GM19467 (cell line): ENCODE data around the gene CCDC88B.
"Not testable (repeated sequence)": the region's sequence is repeated elsewhere in the genome, so short reads cannot be mapped to it uniquely, and the experiment has no call there.

Experiments
- ATAC-seq: cut with Tn5 transposase; IDR thresholded peaks from one replicate; pipeline ENCODE4 v1.9.1; 2021; ENCODE audit warnings: mild to moderate bottlenecking, moderate library complexity; ENCODE audit not compliant: unreplicated experiment

The CCDC88B gene

DNA sequence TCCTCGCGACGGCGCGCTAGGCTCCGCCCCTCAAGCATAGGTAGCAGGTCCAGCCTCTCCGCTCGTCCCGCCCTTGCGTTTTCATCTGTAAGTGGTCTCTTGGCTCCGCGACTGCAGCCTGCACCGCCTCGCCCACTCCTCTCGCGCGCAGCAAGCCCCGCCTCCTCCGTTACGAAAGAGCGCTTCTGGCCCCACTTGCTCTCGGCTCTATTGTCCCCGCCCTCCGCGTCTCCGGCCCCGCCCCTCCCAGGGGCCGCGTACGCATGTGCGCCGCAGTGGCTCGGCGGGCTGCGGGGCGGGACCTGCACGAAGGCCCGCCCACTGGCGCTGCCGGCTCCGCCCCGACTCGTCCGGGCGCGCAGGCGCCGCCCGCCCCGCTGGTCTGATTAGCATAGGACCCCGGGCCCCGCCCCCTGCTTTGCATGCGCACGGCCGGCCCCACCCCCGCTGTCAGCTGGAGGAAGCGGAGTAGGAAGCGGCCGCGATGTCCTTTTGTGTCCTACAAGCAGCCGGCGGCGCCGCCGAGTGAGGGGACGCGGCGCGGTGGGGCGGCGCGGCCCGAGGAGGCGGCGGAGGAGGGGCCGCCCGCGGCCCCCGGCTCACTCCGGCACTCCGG, 34.8 kb upstream of the CCDC88B start, which contains the start of gene ESRRA:
ESRRA (plus strand) TSS at position 450 of the 616 bp plus-strand sequence. CDS start 1,656 bp downstream, outside the sequence.
- peak; percentile 67 for ATAC-seq

DNA sequence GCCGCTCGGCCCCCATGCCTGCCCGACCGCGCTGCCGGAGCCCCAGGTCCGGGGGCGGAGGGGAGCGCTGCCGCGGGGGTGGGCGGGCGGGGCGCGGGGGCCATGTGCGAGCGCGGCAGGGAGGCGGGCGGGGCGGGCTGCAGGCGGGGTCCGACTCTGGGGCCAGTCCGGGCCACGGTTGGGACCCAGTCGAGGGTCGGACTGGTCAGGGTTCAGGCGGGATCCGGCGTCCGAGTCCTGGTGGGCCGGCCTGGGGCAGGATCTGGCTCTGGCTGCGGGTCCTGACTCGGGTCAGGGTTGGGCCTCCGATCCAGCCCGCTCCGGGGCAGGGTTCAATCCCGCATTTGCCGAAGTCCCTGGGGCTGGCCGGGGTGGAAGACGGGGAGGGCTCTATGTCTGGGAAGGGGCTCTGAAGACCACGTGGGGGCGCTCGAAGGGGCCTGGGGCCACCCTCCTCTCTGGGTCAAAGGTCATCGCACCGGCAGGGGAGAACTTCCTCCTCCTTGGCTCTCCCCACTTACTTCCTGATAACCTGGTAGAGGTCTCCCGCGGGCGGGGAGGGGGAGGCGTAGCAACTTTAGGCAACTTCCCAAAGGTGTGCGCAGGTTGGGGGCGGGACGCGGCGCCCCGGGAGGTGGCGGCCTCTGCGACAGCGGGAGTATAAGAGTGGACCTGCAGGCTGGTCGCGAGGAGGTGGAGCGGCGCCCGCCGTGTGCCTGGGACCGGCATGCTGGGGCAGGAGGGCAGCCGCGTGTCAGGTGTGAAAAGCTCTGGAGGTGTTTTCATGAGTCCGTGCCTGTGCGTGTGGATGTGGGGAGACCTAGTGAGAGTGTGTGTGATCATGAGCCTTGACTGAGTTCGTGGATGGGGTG, 34.1 kb upstream of the CCDC88B start:
- ATAC-seq: peak; percentile 15

DNA sequence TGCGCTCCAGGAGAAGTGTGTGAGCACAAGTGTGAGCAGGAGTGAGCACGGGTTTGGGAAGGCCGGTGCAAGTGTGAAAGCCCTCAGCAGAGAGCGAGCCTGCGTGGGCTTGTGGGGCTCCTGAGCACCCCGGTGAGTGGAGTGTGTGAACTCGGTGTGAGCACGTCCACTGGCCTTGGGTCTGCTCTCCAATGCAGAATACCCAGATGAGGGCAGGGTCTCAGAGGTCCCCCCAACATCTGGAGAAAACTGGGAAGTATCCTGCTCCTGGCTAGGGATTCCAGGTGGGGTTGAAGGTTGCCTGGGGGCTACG, 33.5 kb upstream of the CCDC88B start:
- no peak for ATAC-seq

DNA sequence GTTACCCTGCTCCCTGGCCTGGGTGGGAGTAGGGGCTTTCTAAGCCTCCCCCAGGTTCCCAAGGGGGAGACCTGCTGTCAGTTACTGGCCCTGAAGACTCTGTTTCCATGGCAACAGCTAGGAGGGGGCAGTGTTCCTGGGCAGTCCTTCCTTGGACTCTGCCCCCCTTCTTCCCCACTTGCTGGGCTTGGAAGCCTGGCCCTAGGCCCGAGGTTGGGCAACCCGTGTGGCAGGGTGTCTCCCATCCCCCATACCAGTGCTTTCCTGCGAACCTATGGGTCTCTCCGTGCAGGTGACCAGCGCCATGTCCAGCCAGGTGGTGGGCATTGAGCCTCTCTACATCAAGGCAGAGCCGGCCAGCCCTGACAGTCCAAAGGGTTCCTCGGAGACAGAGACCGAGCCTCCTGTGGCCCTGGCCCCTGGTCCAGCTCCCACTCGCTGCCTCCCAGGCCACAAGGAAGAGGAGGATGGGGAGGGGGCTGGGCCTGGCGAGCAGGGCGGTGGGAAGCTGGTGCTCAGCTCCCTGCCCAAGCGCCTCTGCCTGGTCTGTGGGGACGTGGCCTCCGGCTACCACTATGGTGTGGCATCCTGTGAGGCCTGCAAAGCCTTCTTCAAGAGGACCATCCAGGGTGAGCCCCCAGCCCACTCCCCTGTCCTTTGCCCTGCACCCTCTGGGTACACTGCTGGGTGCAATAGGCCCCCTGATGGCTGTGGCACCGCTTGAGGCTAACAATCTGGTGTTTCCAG, 33.0 kb upstream of the CCDC88B start:
- ATAC-seq: no peak

DNA sequence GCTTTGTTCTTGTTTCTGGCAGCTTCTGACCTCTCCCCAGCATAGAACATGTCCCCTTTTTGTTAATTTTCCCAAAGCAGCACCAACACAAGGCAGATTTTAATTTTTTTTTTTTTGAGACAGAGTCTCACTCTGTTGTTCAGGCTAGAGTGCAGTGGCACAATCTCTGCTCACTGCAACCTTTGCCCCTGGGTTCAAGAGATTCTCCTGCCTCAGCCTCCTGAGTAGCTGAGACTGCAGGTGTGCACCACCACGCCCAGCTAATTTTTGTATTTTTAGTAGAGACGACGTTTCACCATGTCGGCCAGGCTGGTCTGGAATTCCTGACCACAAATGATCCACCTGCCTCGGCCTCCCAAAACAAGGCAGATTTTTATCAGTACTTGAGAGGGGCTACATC, 32.2 kb upstream of the CCDC88B start:
- ATAC-seq: not testable (repeated sequence)

DNA sequence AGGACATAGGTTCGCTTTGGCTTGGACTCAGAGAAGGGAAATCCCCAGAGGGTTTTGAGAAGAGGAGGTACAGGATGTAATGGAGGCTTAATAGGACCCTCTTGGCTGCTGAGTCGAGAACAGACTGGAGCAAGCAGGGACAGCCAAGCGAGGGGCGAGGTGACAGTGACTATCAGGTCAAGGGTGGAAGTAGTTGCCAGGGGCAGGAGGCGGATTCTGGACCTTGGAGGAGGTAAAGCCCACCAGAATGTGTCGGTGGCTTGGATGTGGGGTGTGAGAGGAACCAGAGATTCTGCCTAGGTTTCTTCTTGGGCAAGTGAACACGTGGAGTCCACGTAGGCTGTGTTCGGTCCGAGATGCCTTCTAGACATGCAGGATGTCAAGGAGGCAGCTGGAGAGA, 27.1 kb upstream of the CCDC88B start:
- no peak for ATAC-seq

DNA sequence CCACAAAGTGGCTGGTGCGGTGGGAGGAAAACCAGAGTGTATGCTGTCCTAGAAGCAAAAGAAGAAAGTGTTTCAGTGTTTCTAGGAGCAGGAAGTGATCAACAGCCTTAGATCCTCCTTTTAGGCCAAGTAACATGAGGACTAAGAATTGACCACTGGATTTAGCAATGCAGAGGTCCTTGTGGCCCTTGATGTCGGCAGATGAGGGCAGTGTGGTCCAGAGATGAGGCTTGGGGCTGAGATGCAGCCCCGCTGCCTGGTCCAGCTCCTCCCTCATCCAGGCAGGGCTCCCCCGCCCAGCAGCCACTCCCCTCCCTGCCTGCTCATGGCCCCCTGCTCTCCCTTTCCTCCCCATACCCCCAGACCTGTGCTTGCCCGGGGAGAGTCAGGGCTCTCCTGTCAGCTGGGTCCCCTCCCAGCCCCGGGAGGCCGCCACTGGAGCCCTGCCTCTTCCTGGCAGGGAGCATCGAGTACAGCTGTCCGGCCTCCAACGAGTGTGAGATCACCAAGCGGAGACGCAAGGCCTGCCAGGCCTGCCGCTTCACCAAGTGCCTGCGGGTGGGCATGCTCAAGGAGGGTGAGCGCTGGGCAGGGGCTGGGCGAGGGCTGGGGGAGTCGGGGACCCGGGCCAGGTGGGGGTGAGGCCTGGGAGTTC, 26.4 kb upstream of the CCDC88B start:
- no peak for ATAC-seq

DNA sequence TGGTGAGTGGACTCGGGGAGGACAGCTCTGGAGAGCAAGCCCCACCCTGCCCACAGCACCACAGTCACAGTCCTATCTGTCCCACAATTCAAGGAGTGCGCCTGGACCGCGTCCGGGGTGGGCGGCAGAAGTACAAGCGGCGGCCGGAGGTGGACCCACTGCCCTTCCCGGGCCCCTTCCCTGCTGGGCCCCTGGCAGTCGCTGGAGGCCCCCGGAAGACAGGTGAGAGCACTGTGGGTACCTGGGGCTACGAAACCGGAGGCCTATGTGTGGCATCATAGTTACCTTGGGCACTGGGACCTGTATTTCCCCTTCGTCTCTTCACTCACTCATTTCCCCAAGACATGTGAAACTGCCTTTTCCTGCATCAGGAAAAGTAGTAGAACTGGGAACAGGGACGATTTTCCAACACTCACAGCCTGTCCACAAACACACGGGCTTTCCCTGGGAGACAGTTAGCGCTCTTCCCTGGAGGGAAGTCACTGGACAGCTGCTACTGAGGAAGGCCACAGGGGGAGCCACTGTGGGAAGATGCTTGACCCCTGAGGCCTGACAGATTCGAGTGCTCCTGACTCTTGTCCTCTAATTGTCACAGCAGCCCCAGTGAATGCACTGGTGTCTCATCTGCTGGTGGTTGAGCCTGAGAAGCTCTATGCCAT, 25.7 kb upstream of the CCDC88B start:
- no peak for ATAC-seq

DNA sequence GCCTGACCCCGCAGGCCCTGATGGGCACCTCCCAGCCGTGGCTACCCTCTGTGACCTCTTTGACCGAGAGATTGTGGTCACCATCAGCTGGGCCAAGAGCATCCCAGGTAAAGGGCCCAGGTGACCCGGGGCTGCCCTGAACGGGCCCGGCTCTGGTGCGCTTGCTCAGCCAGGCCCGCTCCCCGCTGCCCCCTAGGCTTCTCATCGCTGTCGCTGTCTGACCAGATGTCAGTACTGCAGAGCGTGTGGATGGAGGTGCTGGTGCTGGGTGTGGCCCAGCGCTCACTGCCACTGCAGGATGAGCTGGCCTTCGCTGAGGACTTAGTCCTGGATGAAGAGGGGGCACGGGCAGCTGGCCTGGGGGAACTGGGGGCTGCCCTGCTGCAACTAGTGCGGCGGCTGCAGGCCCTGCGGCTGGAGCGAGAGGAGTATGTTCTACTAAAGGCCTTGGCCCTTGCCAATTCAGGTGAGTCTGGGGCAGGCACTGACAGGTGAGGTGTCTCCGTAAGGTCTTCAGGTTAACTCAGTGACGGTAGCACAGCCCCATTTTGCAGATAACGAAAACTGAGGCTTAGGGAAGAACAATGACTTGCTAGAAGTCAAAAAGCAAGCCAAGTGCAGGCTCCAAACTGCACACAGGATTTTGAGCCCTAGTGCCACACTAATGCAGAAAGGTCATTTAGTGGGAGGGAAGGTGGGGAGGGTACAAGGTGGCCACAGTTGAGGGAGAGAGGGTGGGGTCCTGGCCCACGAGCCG, 25.0 kb upstream of the CCDC88B start:
- no peak for ATAC-seq

DNA sequence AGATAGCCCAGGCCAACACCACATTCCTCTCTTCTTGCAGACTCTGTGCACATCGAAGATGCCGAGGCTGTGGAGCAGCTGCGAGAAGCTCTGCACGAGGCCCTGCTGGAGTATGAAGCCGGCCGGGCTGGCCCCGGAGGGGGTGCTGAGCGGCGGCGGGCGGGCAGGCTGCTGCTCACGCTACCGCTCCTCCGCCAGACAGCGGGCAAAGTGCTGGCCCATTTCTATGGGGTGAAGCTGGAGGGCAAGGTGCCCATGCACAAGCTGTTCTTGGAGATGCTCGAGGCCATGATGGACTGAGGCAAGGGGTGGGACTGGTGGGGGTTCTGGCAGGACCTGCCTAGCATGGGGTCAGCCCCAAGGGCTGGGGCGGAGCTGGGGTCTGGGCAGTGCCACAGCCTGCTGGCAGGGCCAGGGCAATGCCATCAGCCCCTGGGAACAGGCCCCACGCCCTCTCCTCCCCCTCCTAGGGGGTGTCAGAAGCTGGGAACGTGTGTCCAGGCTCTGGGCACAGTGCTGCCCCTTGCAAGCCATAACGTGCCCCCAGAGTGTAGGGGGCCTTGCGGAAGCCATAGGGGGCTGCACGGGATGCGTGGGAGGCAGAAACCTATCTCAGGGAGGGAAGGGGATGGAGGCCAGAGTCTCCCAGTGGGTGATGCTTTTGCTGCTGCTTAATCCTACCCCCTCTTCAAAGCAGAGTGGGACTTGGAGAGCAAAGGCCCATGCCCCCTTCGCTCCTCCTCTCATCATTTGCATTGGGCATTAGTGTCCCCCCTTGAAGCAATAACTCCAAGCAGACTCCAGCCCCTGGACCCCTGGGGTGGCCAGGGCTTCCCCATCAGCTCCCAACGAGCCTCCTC, 24.1 kb upstream of the CCDC88B start:
- ATAC-seq: not testable (repeated sequence)

DNA sequence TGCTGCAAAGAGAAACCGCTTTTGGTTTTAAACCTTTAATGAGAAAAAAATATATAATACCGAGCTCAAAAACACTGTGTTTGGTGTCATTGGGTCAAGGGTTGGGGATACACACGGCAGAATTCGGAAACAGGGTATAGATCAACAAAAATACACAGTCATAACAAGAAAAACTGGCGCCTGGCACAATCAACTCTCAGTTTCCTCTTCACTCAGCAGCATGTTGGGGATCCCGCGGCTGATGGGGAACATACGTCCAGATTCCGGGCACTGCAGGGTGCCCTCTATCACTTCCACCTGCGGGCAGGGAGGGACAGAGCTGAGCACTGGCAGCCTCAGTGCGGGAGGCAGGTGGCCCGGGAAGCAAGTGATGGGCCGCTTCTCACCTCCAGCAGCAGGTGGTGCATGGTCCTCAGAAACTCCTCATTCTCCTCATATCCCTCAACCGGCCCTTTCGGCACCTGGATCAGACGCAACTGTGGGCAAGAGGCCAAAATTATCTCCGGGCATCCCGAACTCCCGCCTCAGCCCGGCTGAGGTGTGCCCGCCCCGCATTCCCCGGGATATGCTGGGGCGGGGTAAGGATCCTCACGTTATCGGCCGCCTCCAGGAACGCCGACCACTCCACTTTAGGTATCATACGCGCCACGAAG, 23.2 kb upstream of the CCDC88B start:
- ATAC-seq: peak; percentile 5

DNA sequence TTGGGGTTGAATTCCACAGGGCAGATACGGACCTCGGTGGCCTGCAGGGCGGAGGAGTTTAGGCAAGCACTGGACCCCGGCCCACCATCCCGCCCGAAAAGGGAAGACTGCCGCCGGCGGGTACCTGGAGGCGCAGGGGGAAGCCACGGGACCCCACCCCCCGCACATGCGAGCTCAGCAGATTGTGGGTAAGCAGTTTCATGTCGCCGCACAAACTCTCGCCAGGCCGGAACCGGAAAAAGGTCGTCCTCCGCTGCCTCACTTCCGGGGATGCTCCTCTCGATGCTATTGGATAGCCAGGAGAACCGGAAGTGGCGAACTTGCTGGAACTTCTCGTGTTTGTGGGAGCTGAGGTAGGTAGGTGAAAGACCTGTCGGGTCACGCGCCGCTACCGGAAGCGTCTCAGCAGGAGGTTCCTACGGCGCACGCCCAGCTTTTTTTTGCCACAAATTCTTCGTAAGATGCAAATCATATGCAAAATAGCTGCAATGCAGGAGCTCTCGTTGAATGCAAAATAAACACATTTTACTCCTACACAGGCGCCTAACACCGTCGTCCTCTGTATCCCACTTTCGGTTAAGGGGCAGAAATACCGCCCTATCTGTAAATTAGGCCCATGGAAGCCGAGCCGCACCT, 22.6 kb upstream of the CCDC88B start, which contains the start of gene TRMT112:
TRMT112 (minus strand) TSS at position 235 of the 636 bp plus-strand sequence; CDS start at position 202, 33 bp downstream.
- peak; percentile 52 for ATAC-seq

DNA sequence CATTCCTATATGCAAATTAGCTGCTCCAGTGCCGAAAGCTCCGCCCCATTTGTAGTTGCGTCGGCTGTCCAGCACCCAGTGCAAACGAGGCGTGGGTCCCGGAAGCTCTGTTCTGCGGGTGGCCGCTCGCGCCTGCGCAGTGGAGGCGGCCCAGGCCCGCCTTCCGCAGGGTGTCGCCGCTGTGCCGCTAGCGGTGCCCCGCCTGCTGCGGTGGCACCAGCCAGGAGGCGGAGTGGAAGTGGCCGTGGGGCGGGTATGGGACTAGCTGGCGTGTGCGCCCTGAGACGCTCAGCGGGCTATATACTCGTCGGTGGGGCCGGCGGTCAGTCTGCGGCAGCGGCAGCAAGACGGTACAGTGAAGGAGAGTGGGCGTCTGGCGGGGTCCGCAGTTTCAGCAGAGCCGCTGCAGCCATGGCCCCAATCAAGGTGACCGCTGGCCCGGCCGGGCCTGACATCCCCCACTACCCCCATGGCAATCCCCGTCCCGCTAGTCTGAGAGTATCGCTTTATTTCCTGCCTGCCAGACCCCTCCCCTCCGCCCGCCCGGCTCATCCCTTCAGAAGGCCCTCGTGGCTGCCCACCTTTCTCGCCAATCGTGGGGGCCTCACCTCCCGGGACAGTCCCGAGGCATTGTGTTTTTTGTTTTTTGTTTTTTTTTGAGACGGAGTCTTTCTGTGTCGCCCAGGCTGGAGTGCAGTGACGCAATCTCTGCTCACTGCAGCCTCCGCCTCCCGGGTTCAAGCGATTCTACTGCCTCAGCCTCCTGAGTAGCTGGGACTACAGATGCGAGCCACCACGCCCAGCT, 21.8 kb upstream of the CCDC88B start, which contains the start of gene PRDX5:
PRDX5 (plus strand) TSS at position 161 of the 805 bp plus-strand sequence; CDS start at position 256, 95 bp downstream.
- peak; percentile 60 for ATAC-seq

DNA sequence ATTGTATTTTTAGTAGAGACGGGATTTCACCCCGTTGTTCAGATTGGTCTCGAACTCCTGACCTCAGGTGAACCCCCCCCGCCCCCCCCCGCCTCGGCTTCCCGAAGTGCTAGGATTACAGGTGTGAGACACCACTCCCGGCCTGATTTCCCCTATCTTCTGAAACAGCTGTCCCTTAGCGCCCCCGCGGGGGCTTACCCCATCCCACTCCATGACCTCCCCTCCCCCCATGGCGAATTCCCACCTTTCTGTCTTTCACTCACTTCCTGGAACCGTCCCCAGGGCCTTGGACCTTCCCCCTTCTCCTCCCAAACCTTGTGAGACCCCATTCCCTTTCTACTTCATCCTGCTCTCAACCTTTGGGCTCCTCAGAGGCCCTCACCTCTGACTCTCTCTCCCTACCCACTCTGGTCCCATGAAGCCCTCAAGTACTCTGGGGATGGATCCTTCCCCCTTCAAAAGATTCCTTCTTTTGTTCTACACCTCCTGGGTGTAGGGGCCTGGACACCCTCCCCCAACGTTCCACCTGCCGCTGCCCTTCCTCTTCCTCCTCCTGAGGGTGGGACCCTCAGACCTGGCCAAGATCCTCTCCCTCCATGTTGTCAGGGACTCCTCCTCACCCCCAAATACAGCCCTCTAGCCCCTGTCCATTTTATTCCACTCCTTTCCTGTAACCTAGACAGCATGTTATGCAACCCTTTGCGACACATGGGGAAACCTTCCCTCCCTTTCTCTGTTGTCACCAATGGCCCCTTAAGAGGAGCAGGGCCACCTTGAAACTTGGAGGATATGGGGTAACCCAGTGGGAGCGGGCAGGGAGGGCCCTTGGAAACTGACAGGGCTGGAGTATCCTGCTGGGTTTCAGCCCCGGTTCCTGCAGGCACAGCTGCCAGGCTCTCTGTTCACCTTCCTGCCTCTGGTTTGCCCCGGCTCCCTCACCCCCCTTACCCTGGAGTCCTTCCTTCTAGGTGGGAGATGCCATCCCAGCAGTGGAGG, 20.9 kb upstream of the CCDC88B start:
- no peak for ATAC-seq

DNA sequence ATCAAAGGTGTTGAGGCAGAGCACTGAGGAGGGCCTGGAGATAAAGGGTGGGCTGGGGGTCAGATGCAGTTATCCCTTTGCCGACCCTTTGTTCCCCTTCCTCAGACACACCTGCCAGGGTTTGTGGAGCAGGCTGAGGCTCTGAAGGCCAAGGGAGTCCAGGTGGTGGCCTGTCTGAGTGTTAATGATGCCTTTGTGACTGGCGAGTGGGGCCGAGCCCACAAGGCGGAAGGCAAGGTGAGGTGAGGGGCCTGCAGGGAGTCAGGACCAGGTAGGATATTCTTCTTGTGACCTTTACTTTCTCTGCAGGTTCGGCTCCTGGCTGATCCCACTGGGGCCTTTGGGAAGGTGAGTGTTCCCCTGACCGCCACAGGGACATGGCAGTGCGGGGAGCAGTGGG, 19.4 kb upstream of the CCDC88B start:
- ATAC-seq: no peak

DNA sequence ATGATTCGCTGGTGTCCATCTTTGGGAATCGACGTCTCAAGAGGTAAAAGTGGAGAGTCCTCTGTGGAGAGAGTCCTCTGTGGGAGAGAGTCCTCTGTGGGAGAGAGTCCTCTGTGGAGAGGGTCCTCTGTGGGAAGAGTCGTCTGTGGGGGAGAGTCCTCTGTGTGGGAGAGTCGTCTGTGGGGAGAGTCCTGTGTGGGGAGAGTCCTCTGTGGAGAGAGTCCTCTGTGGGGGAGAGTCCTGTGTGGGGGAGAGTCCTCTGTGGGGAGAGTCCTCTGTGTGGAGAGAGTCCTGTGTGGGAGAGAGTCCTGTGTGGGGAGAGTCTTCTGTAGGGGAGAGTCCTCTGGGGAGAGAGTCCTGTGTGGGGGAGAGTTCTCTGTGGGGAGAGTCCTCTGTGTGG, 19.0 kb upstream of the CCDC88B start:
- no peak for ATAC-seq
